Subcutaneous abdominal adipose tissue (tissue), 5 donors: ENCODE results near the gene MFSD6.
"Not testable (repeated sequence)": the region's sequence is repeated elsewhere in the genome, so short reads cannot be mapped to it uniquely, and the experiment has no call there.

Source experiments
- H3K27ac ChIP-seq: one replicate; pipeline ENCODE4 v1.7.0; 2013; ENCODE audit warnings: low read depth, mild to moderate bottlenecking, inconsistent platforms, low read length, moderate library complexity
- H3K27me3 ChIP-seq, 5 donors: one replicate each; pipeline ENCODE4 v1.7.0; 2013; ENCODE audit warnings: low read length in 5 of 5, inconsistent platforms in 1 of 5; ENCODE audit not compliant: control insufficient read depth in 5 of 5, insufficient read depth in 4 of 5
- H3K36me3 ChIP-seq, 5 donors: one replicate each; pipeline ENCODE4 v1.7.0; 2013; ENCODE audit warnings: low read length in 5 of 5; ENCODE audit not compliant: control insufficient read depth in 5 of 5, insufficient read depth in 5 of 5
- H3K4me1 ChIP-seq, 5 donors: one replicate each; pipeline ENCODE4 v1.7.0; 2013; ENCODE audit warnings: low read length in 5 of 5, mild to moderate bottlenecking in 3 of 5, moderate library complexity in 1 of 5; ENCODE audit not compliant: control insufficient read depth in 5 of 5, insufficient read depth in 5 of 5
- H3K4me3 ChIP-seq, 5 donors: one replicate each; pipeline ENCODE4 v1.7.0; 2013; ENCODE audit warnings: low read length in 5 of 5, low read depth in 1 of 5
- H3K9ac ChIP-seq, 5 donors: one replicate each; pipeline ENCODE4 v1.7.0; 2013; ENCODE audit warnings: low read length in 5 of 5, mild to moderate bottlenecking in 4 of 5, moderate library complexity in 3 of 5
- H3K9me3 ChIP-seq, 5 donors: one replicate each; pipeline ENCODE4 v1.7.0; 2013; ENCODE audit warnings: low read length in 5 of 5; ENCODE audit not compliant: control insufficient read depth in 5 of 5
- donor health status: healthy.
- donor health status: healthy.
- donor health status: healthy.
- donor health status: healthy.
- donor health status: healthy.

The MFSD6 gene

GRCh38 chr2:190504912-190505311 lies 96.8 kb downstream of the MFSD6 start:
- Histone ChIP-seq H3K9ac (no peak overlapping the region), H3K36me3 (peaks cover 7 to 22% (median 11%) of the 10 kb centered on the region in 5 donors), H3K4me1 (peaks cover 0 to 43% (median 4%) of the 10 kb centered on the region in 5 donors), H3K9me3 (no peaks in the 10 kb centered on the region), H3K27me3 (no peaks in the 10 kb centered on the region), H3K27ac (no peak overlapping the region), H3K4me3 (no peak overlapping the region)

GRCh38 chr2:190505696-190506095 lies 97.5 kb downstream of the MFSD6 start:
- peaks cover 4 to 21% (median 8%) of the 10 kb centered on the region in 5 donors for H3K36me3 ChIP-seq
- no peaks in the 10 kb centered on the region for H3K27me3 ChIP-seq
- H3K9me3 ChIP-seq: no peaks in the 10 kb centered on the region
- H3K4me3 ChIP-seq: no peak overlapping the region
- H3K4me1 ChIP-seq: peaks cover 0 to 37% (median 3%) of the 10 kb centered on the region in 5 donors
- no peak overlapping the region for H3K9ac ChIP-seq
- H3K27ac ChIP-seq: no peak overlapping the region

- H3K4me3 ChIP-seq: no peak overlapping the region
- peak overlapping the region in 1 of 5 donors; percentile 63 for H3K9ac ChIP-seq
- no peaks in the 10 kb centered on the region for H3K9me3 ChIP-seq
- H3K36me3 ChIP-seq: peaks cover 4 to 15% (median 8%) of the 10 kb centered on the region in 5 donors
- peak overlapping the region; percentile 43 for H3K27ac ChIP-seq
- no peaks in the 10 kb centered on the region for H3K27me3 ChIP-seq
- peaks cover 0 to 28% (median 3%) of the 10 kb centered on the region in 5 donors for H3K4me1 ChIP-seq
Measured at GRCh38 chr2:190506666-190507065, 98.5 kb downstream of the MFSD6 start.

GRCh38 chr2:190507135-190507534 lies 99.0 kb downstream of the MFSD6 start:
- H3K9me3 ChIP-seq: no peaks in the 10 kb centered on the region
- peaks cover 4 to 15% (median 8%) of the 10 kb centered on the region in 5 donors for H3K36me3 ChIP-seq
- H3K27me3 ChIP-seq: no peaks in the 10 kb centered on the region
- peaks cover 0 to 25% (median 3%) of the 10 kb centered on the region in 5 donors for H3K4me1 ChIP-seq
- H3K27ac ChIP-seq: peak overlapping the region; percentile 43
- no peak overlapping the region for H3K4me3 ChIP-seq
- H3K9ac ChIP-seq: peak overlapping the region in 1 of 5 donors; percentile 63

GRCh38 chr2:190509895-190510294 lies 101.7 kb downstream of the MFSD6 start:
- H3K36me3 ChIP-seq: peaks cover 10 to 30% (median 11%) of the 10 kb centered on the region in 5 donors
- not testable (repeated sequence) for H3K9ac ChIP-seq, H3K4me1 ChIP-seq, H3K4me3 ChIP-seq, H3K27me3 ChIP-seq, H3K9me3 ChIP-seq, H3K27ac ChIP-seq

GRCh38 chr2:190511104-190511503 lies 102.9 kb downstream of the MFSD6 start:
- Histone ChIP-seq H3K36me3 (peaks cover 8 to 27% (median 10%) of the 10 kb centered on the region in 5 donors), H3K27ac (no peak overlapping the region), H3K9ac (no peak overlapping the region), H3K27me3 (no peaks in the 10 kb centered on the region), H3K9me3 (no peaks in the 10 kb centered on the region), H3K4me1 (peaks cover 0 to 9% (median 3%) of the 10 kb centered on the region in 5 donors), H3K4me3 (no peak overlapping the region)

GRCh38 chr2:190512539-190513095 lies 104.5 kb downstream of the MFSD6 start:
- H3K36me3 ChIP-seq: peaks cover 8 to 27% (median 11%) of the 10 kb centered on the region in 5 donors
- H3K4me3 ChIP-seq: no peak overlapping the region
- no peak overlapping the region for H3K9ac ChIP-seq
- H3K4me1 ChIP-seq: peaks cover 0 to 3% (median 0%) of the 10 kb centered on the region in 5 donors
- H3K9me3 ChIP-seq: no peaks in the 10 kb centered on the region
- no peak overlapping the region for H3K27ac ChIP-seq
- H3K27me3 ChIP-seq: no peaks in the 10 kb centered on the region

GRCh38 chr2:190513877-190514276 lies 105.7 kb downstream of the MFSD6 start:
- Histone ChIP-seq H3K36me3 (peaks cover 8 to 24% (median 10%) of the 10 kb centered on the region in 5 donors), H3K27ac (no peak overlapping the region)

GRCh38 chr2:190514676-190515075 lies 106.5 kb downstream of the MFSD6 start:
- no peaks in the 10 kb centered on the region for H3K9me3 ChIP-seq
- H3K4me1 ChIP-seq: no peaks in the 10 kb centered on the region
- H3K36me3 ChIP-seq: peaks cover 7 to 23% (median 10%) of the 10 kb centered on the region in 5 donors
- no peak overlapping the region for H3K27ac ChIP-seq
- no peaks in the 10 kb centered on the region for H3K27me3 ChIP-seq
- H3K9ac ChIP-seq: no peak overlapping the region
- no peak overlapping the region for H3K4me3 ChIP-seq

More at GRCh38 chr2:190513877-190514276, 105.7 kb downstream of the MFSD6 start:
- Histone ChIP-seq H3K4me1 (no peaks in the 10 kb centered on the region), H3K27me3 (no peaks in the 10 kb centered on the region), H3K9ac (no peak overlapping the region), H3K4me3 (no peak overlapping the region), H3K9me3 (no peaks in the 10 kb centered on the region)

- H3K27me3 ChIP-seq: no peaks in the 10 kb centered on the region
- no peaks in the 10 kb centered on the region for H3K9me3 ChIP-seq
- H3K36me3 ChIP-seq: peaks cover 7 to 16% (median 10%) of the 10 kb centered on the region in 5 donors
- H3K9ac ChIP-seq: no peak overlapping the region
- H3K4me3 ChIP-seq: no peak overlapping the region
- no peak overlapping the region for H3K27ac ChIP-seq
- H3K4me1 ChIP-seq: no peaks in the 10 kb centered on the region
Measured at GRCh38 chr2:190515687-190516086, 107.5 kb downstream of the MFSD6 start.
